HG02840 (cell line): Measurements from ENCODE around the gene COL10A1.
"Not testable (repeated sequence)": the region's sequence is repeated elsewhere in the genome, so short reads cannot be mapped to it uniquely, and the experiment has no call there.

Experiments
- ATAC-seq: cut with Tn5 transposase; IDR thresholded peaks from one replicate; pipeline ENCODE4 v1.9.1; 2021; ENCODE audit warnings: mild to moderate bottlenecking, moderate library complexity, moderate number of reproducible peaks; ENCODE audit not compliant: unreplicated experiment, low FRiP score

The COL10A1 gene

DNA sequence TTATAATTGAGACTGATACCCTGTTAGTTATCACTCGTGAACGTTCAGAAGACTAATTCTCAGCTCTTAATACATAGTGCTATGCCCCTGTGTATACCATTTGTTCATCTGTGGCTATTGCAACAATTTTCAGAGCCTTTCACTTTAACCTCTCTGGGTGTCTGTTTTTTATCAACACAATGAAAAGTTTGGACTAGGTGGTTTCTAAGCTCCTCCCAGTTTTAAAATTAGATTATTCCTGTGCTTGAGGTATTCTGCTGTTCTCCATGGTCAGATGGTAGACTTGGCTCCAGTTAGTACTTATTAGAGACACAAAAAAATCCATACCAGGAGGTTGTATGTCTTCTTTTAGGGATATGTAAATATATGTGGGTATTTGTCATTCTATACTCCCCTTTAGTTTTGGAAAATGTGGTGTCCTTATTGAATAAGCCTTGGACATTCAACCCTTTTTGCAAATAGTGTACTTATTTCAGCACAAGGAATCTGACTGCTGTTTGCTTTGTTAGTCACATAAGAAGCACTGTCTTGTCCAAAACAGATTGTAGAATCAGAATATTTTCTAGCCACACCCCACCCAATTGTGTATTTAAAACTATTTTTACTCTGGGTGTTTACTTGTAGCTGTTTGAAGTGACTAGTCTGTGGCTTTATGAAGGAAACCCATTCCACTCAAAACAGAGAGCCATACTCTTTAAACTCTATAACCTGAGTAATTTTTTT lies 2.0 kb upstream of the COL10A1 start:
- ATAC-seq: no peak

DNA sequence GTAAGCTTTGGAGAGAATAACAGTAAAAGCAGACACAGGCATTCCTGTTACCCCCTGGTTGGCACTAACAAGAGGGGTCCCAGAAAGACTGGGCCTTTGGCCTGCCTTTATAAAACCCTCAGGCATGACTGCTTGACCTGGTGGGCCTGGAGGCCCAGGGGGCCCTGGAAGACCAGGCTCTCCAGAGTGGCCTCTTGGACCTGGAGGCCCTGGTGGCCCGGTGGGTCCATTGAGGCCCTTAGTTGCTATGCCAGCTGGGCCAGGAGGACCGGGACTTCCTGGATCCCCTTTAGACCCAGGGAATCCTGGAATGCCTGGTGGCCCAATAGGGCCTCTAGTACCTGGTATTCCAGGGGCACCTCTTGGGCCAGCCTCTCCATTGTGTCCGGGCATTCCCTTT lies 5.5 kb downstream of the COL10A1 start:
- no peak for ATAC-seq

DNA sequence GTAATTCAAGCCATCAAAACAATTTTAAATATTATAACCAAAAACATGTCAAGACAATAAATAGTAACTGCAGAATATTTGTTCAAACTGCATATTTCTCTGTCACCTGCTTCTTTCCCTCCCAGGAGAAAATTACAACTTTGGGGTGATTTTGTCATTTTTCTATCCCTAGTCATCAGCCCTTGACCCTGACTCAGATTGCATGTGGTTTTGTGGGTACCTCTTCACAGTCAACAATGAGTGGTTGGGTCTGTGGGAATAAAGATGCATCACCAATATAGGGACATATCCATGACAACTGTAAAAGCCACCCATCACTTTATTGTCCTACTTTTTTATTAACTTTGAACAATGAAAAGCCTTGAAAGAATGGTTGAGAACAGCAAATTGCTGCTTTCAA lies 7.3 kb downstream of the COL10A1 start:
- no peak for ATAC-seq

DNA sequence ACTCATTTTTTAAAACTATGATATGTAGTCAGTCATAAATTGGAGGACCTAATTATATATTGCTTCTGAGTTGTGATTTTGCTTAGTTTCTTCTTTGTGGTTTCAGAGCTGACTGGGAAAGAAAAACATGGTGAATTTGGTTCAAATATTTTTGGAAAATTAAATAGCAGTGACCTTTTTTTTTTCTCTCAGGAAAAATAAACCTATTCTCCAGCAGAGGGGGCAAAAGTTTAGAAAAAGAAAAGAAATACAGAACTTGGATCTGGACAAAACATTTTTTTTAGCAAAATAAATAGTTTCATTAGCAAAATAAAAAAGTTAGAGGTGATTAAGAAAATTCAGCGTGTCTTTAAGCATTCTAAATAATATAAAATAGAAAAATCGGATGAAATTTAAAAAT lies 10.2 kb downstream of the COL10A1 start:
- no peak for ATAC-seq

DNA sequence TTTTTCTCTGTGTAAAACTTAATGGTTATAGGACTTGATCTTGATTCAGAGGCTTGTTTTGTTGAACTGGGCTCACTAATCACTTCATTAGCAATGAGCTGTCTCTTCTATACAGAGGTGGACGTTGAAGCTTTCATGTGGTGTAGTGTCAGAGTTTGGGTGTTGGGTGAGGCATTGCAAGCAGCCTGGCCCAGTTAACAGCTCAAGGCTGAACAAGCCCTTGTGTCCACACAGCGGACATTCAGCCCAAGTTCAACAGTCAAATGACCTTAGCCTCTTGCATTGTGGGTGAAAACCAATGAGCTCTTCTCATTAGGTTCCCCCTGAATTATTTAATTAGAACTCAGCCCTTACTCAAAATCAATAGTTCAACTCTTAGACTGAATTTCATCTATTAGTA lies 12.5 kb downstream of the COL10A1 start:
- no peak for ATAC-seq

DNA sequence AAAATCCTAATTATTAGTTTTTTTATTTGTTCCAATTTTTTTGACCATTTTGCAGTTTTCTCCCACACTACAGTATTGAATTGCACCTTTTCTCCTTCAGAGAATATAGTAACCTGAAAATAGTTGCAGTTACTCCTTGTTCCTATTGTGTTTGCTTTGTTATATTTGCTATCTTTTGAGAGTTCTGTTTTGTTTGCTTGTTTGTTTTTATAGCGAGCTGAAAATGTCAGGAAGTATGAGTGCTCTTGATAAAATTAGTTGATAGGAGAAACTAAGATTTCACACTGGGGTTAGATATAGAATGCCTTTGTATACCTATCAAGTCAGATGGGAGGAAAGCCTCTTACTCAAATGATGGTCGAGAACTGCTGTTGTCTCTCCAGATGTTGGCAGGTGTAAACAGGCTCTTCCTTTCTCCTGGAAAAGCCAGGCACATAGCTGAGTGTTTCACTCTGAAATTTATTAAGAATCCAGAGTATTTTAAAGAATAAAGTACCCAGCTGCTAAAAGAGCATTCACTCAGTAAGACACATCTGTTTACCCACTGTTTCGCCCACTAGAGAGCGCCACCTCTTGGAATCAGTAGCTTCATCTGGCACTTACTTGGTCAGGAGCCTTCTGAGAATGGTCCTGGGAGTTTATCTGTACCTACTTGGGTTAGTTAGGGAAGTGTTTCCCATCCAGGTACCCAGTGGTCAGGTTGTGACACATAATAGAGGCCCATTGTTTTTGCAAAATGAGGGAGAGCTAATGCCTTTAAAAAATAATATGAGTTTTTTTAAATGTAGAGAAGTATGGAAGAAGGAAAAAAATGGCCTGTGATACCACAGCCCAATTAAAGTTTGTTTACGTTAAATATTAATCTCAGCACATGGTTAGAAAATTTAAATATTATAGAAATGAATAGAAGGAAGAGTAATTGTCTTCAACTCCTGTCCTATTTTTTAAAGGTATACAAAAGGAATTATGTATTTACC lies 14.1 kb downstream of the COL10A1 start:
- ATAC-seq: no peak

DNA sequence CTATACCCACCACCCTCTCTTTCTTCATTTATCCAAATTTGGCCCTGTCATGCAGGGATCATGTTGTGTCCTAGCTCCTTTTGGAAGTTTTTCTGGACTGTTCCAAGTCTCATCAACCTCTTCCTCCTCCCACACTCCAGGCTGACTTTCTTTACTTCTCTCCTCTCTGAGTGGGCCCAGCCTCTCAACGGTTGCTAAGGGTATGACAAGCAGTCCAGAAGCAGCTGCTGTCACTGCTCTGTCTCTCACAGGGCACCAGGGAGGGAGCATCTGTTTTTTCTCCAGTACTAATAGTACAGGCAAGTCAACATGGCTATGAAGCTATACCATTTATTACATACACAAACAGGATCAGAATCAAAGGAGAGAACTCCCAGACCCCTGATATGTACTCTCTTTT lies 17.1 kb downstream of the COL10A1 start:
- ATAC-seq: no peak

DNA sequence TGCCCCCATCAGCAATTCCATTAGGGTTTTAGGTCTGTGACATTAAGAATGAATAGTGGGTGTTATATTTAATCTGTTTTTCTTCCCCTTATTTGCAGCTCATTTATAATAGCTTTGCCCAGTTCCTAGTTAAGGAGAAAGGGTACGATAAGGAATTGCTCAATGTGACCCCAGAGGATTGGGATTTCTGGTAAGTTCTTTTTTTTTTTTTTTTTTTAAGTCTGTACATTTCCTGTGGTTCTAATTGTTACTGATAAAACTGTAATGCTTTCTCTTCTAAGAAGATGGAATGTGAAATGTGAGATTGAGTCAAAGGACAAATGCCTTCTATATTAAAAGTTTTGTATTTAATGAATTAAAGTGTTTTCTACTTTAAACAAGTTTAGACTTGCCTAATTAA lies 19.8 kb downstream of the COL10A1 start:
- no peak for ATAC-seq

DNA sequence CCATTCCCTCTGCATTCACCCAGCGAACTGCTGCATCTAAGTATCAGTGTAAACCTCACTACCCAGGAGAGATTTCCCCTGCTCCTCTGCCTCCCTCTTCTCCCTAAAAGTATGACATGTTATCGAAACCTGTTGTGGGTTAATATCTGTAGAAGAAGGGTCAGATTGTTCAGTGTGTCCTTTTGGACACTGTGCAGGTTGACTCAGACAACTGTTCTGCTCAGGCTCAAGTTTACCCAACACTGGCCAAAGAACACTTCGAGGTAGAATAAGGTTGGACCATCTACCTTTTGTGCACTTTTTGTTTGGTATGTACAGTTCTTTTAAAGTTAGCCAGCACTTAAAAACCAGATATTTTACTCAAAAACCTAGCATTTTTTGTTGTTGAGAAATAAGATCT lies 20.7 kb downstream of the COL10A1 start:
- no peak for ATAC-seq

DNA sequence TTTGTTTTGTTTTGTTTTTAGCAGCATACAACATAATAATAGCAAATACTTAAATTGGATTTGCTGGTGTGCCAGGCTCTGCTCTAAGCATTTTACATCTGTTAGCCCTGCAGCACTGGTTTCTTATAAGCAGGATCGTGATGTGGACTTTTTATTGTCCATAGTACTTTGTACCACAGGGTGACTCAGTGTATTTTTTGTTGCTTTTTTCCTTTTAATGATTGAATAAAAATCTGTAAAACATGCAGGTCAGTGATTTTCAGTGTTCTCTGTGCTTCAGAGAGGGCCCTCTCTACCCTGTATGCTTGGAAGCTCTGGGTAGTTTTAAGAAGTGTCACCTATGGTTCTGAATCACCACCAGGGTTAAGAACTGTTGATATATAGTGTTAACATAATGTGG lies 21.3 kb downstream of the COL10A1 start:
- ATAC-seq: no peak

DNA sequence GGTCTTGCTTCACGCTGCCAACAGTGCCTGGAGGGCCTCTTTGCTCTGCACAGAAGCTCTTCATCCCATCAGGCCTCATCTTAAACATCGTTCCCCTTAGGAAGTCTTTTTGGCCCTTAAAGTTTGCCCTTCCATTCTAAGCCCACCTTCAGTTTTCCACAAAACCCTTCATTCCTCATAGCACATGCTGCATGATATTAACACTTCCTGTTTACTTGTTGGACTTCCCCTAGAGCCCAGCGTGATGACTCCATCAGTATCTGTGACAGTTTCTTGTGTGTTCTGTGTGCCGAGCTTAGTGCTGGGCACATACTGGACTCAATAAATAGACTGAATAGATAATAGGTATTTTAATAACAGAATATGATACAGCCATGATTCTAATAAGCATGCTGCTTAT lies 23.1 kb downstream of the COL10A1 start:
- ATAC-seq: no peak

DNA sequence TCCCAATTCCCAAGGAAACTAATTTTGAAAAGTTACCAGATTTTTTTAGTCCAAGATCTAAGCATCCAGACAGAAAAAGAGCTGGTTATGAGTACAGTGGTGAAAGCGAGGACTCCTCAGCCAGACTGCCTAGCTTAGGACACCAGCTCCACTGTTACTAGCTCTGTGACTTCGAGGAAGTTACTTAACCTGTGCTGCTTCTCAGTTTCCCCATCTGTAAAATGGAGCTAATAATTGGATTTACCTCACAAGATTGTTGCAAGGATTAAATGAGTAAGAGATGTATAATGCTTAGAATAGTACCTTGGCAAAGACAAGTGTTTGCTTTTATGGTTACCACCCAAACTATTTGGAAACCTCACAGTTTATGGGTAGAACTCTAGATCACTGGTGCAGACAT lies 24.1 kb downstream of the COL10A1 start:
- no peak for ATAC-seq

DNA sequence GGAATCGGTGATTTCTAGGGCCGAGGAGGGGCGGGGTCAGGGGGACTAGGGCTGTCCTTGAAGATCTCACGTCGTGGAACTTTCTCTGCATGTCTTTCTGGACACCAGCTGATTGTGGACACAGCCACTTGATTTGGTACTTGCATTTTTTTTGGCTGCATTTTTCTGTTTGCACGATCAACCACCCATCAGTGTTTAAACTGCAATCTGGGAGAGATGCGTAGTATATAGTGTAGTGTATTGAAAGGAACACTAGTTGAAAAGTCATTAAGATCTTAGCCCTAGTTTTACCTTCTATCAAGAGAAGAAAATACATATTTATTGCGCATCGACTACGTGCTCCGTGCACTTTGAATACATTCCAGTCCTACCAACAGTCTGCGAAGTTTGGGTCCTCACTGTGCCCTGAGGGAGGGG lies 24.6 kb downstream of the COL10A1 start:
- ATAC-seq: no peak

DNA sequence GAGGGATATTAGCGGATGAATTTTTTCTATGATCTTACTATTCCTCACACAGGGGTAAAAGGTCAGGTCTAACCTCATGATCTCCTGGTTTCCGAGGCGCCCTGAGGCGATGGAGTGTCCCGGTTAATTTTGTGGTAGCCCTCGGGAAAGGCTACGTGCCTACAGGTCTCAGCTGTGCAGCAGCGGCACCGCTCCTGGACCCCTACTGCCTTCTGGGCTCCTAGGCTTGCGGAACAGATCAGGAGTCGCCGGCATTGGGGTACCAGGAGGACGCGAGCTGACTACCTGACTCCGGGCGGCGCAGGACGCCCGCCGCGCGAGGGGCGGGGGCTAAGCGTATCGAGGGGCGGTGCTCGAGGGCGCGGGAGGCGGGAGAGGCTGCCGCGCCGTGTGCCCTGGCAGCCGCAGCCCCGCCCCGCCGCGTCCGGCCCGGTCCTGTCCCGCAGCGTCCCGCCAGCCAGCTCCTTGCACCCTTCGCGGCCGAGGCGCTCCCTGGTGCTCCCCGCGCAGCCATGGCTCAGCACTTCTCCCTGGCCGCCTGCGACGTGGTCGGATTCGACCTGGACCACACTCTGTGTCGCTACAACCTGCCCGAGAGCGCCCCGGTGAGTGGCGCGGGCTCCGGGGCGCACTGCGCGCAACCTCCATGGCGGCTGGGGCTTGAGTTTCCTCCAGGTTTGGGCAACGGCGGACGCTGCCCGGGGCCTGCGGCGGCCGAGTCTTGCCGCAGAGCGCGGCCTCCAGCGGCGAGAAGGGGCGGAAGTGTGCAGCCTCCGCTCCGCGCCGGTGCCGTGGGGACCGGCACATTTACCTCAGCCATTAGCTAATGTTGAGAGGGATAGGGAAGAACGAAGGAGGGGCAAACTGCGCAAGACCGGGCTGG lies 25.3 kb downstream of the COL10A1 start, which contains the start of gene NT5DC1:
Gene NT5DC1 (plus strand): TSS at position 435 of the 883 bp plus-strand sequence. CDS start 78 bp downstream, at position 513.
- peak; percentile 83 for ATAC-seq

DNA sequence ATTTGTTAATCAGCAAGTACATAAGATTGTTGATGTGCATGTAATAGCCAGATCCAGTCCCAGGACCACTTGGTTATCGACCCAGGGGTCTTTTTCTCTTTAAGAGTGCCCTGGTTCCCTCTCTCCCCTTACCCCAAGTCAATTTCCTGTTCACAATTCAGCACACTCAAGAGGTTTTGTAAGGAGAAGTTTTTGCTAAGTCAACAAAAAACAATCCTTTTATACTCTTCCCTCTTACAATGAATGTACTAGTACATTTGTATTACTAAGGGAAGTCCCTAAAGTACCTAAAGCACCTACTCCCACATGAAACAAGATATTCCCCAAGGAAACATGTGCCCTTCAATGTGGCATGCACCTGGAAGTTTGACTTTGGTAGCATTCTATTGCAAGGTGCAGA lies 26.9 kb downstream of the COL10A1 start:
- no peak for ATAC-seq

DNA sequence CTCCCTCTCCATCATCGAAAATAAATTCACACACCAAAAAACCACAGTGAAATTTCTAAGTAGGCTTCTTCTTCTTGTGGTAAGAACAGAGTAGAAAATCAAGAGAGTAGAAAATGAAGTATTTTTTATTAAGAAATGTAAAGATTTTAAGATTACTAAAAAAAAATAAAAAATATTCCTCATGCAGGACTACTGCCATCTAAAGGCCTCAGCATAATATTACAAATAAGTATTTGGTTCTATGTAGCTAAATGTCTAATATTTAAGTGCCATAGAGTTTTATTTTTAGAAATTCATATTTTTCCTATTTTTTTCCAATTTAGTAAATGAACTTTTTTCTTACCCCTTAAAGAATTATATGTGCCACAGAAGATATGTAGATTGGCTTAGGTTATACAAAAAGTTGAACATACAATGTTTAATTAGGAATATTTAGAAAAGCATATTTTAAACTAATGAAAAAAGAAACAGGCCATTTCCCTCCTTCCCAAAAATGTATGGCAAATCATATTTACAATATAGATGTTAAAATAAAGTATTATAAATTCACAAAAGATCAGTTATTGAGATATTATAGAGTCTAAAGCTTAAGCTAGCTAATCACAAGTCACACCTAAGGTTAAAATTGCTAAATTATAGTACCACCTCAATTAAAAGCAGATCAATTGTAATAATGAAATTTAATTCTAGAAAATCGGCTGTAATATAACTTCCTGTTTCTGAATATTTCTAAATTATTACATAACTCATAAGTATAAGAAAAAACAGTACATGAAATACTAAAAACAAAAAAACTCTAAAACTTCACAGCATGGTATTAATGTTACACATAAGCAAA lies 28.7 kb downstream of the COL10A1 start:
- no peak for ATAC-seq

DNA sequence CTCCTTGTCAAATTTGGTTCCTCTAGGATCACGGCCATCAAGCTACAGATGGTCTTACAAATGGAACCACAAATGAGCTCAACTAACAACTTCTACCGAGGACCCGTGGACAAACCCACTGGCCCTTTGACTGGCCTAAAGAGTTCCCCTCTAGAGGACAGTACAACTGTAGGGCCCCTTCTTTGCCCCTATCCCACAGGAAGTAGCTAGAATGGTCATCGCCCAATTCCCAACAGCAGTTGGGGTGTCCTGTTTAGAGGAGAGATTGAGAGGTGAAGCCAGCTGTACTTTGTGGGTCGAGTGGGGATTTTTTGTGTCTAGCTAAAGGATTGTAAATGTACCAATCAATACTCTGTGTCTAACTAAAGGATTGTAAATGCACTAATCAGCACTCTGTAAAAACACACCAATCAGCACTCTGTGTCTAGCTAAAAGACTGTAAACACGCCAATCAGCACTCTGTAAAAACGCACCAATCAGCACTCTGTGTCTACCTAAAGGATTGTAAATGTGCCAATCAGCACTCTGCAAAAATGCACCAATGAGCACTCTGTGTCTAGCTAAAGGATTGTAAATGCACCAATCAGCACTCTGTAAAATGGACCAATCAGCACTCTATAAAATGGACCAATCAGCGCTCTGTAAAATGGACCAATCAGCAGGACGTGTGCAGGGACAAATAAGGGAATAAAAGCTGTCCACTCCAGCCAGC lies 29.7 kb downstream of the COL10A1 start:
- ATAC-seq: not testable (repeated sequence)

DNA sequence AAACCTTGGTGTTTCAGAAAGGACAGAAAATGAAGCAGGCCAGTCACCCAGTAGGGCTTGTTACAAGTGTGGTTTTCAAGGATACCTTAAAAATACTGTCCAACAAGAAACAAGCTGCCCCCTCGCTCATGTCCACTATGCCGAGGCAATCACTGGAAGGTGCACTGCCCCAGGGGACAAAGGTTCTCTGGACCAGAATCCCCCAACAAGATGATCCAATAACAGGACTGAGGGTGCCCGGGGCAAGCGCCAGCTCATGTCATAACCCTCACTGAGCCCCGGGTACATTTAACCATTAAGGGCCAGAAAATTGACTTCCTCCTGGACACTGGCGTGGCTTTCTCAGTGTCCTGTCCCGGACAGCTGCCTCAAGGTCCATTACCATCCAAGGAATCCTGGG lies 31.9 kb downstream of the COL10A1 start:
- ATAC-seq: no peak

DNA sequence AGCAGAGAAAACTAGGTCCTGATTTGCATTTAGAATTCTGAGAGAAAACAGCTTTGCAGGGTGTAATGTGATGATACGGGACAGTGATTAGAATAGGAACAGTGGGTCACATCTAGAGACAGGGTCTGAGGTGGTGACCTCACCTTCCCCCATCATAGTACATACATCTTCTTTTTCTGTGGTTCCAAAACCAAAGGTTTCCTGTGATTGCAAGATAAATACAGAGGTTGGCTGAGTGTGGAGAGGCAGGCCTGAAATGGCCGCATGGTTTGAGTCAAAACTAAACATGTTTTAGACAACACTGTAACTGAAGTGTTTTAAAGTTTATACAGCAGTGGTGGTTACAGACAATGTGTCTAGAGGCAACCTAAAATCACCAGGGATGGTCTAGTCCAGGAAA lies 35.7 kb downstream of the COL10A1 start:
- ATAC-seq: peak; percentile 69
